Embryonic facial prominence (tissue), 1 donor: ENCODE results near the gene GCC2.
"Not testable (repeated sequence)": the region's sequence is repeated elsewhere in the genome, so short reads cannot be mapped to it uniquely, and the experiment has no call there.

Experiments used
- DNase-seq: peaks from one replicate; pipeline ENCODE4 v3.0.0-alpha.2; 2016; ENCODE audit errors: extremely low spot score

The GCC2 gene

GRCh38 chr2:108448678-108449409, at the start of gene GCC2:
GCC2 (plus strand) TSS chr2:108449206; CDS start chr2:108449275, 69 bp downstream.
- peak; percentile 92 for DNase-seq

DNA sequence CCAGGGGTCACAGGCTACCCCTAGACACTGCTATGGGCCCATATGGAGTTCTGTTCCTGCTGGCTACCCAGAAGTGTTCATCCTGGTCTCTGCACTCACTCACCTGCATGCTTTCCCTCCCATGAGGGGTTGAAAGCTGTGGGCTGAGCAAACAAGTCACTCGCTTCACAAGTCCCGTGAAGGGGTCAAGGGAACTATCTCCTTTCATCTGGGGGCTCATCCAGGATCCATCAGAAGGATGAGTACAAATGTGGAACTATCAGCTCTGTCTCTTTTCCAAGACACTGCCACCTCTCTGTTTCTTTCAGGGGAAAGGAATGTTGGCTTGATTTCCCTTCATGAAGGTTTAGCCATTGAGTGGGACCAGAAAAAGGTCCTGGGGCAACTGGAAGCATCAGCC, 49.5 kb upstream of the GCC2 start:
- DNase-seq, result no peak

DNA sequence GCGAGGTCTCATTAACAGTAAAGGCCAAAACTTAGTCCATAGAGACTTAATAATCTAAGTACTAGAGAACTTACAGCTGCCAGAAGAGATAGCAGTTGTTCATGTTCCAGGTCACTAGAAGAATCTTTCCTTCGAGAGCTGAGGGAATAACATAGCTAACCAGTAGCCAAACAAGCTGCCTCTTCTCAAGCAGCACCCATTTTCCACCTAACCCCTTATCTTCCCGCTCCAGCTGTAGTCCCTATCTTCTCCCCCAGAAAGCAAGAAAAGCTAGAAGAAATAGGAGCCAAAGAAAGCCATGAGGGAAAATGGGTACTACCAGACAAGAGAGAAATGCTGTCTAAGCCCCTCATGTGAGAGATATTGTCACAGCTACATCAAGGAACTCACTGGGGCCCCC, 47.2 kb upstream of the GCC2 start:
- DNase-seq, result no peak

- DNase-seq, result no peak
Measured at GRCh38 chr2:108403494-108403893, 45.5 kb upstream of the GCC2 start.

- DNase-seq, result no peak
Measured at GRCh38 chr2:108404784-108405397, 44.1 kb upstream of the GCC2 start.

GRCh38 chr2:108407864-108408729, 40.9 kb upstream of the GCC2 start:
- DNase-seq, result no peak

- no peak for DNase-seq
Measured at GRCh38 chr2:108409768-108410167, 39.2 kb upstream of the GCC2 start.

- no peak for DNase-seq
Measured at GRCh38 chr2:108412995-108413710, 35.9 kb upstream of the GCC2 start.

DNA sequence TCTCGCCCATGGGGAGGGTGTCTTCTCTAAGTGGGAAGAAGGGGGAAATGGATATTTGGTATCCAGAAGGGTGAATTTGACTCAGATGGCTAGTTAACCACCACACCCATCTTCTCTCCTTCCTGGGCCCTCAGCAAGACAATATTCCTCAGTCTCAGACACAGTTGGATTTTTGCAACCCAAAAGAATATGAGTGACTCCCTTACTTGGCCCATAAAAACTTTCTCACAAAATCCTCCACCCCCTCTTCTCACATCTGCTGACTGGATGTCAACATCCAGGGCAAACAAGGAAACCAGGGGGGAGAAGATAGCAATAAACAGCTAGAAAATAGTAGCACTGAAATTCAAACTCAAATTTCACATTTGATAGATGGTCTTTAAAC, 35.3 kb upstream of the GCC2 start:
- DNase-seq, result no peak

GRCh38 chr2:108414256-108414876, 34.6 kb upstream of the GCC2 start:
- no peak for DNase-seq

DNA sequence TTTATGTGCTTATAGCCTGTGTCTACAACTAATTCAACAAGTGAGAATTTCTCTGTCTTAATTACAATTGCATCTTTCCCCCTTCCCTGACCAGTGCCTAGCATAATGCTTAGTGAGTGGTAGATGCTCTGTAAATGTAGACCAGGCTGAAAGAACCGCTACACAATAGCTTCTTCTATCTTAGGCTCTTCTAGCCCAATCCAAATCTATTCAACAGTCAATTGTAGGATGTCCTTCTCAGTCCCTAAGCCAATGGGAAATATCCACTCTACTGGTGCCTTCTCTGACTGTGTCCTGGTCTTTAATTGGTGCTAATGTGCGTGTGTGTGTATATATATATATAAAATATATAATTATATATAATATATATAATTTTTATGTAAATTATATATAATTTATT, 34.1 kb upstream of the GCC2 start:
- no peak for DNase-seq

GRCh38 chr2:108417254-108417653, 31.8 kb upstream of the GCC2 start:
- DNase-seq, result no peak

DNA sequence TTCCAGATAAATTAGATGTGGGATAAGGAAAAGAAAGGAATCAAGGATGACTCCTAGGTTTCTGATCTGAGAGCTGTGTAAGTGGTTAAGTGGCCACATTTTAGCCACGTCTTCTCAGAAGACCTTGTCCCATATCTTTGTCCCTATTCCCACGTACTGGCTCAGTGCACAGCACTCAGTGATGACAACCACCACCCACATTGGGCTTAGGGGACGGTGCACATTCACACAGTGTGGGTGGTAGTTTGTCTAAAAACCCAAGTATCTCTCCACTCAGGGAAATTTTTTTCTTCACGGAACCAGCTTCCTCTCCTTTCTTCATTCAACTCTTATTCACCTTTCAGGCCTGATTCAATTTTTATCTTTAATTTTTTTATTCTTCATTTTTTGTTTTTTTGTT, 30.6 kb upstream of the GCC2 start:
- DNase-seq, result no peak

DNA sequence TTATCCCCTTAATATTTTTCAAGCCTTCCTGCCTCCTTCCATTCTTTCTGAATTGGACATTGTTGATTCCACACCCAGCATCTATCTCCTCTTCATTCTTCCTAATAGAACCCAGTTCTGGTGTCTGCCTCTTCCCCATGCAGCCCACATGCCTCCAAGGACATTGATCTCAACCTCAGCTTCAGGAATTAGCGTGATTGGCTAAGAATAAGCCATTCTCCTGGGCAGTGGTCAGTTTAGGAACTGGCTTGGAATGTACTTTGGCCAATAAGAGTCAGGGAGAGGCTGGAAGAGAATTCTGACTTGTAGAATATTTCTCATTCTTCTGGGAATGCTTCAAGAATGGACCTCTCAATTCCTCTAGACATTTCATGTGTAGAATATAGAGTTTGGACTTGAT, 25.9 kb upstream of the GCC2 start:
- DNase-seq, result no peak

DNA sequence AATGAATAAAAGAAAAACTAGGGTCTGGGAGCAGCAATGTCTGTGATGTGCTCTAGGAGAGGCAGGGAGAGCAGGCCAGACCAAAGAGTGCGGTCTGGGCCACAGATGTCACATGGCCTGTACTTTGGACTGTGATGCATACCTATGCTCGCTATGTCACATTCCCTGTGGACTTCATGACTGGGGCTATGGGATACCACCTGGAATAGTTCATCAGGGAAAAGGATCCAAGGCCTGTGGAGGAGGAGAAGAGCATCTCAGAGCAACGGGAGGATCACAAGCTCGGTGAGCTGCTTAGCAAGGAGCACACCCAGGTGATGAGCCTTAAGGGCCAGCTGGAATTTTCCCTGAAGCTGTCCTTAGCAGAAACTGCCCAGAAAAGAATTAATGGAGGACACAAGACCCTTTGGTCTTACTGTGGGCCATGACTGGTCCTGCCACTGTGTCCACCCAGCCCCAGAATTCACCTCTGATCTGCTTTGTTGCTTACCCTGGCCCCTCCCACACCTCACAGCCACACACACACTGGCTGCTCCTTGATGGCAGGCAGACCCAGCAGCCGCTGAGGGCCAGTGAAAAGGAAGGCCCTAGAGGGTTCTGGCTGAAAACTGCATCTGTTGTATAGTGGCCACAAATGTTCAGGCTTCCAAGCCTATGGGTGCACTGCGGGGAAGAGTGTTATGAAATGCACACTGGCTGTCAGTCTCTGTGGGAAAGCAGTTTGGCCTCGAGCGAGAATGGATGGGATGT, 25.3 kb upstream of the GCC2 start:
- DNase-seq, result no peak

DNA sequence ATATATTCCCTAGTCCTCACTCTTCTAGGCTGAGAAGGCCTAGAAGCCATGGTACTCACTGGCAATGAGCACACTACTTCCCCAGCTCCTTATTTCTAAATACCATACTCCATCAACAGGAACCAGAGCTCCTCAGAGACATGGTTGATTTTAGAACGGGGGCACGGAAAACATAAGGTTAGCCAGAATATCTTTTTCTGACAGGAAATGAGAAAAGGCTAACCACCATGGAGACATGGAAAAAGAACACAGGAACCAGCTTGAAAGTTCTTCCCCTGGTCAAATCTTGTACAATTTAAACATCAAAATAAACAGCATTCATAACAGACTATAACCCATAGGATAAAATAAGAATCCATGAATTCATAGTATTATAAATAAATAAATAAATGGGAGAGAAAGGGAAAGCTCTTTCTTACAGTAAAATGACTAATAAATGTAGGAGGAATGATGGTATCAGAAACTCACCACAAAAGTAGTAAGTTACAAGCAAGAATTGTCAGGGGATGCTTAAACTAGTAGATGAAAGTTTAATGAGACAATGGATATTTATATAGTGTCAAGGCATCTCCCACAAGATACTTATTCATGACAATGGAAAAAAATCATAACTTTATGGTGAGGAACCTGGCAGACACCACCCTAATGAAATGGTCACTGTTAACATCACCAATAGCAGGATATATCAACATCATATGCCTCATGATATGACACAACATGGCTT, 20.6 kb upstream of the GCC2 start:
- DNase-seq, result no peak

- DNase-seq, result not testable (repeated sequence)
Measured at GRCh38 chr2:108435578-108435977, 13.4 kb upstream of the GCC2 start.

DNA sequence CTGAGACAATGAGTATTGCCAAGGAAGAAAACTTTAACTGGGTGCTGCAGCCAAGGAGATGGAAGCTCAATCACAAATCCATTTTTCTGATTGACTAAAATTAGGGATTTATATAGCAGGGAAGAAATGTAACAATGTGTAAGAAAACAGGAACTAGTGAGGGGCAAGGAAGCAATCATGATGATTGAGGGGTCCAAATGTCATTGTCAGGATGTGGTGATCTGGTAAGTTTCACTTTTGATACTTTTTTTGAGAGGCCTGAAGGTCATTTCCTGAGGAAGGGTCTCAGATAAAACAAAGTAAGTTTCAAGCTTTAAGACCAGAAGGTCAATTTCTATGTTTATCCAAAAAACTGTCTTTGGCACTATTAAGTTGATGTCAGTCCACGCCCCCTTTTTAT, 12.0 kb upstream of the GCC2 start:
- no peak for DNase-seq

GRCh38 chr2:108441712-108442111, 7.3 kb upstream of the GCC2 start:
- no peak for DNase-seq
